Astrocyte of the hippocampus (primary cell): ENCODE measurements around the gene MAST4.

ENCODE experiments used
- DNase-seq: peaks from one replicate; pipeline ENCODE4 v3.0.0; 2011; ENCODE audit warnings: low read depth, low spot score

MAST4 gene

GRCh38 chr5:67206461-67206860 is 610.3 kb downstream of the MAST4 start:
- no peak for DNase-seq

DNA sequence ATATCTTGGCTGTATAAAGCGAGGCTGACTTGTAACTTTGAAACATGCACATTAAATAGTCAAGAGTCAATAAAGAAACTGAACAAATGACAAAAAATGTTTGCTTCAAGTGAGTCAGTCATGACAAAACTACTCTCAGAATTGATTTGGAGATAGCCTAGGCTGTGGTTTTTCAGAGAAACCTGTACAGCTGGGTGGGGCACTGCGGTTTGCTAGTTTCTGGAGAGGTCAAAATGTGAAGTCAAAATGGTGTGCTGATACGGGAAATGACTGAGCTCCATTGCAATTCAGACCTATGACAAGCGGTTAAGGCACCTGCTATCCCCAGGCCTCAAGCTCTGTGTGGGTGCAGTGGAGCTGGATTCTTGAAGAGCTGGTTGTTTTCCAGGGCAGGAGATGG is 610.7 kb downstream of the MAST4 start:
- no peak for DNase-seq

DNA sequence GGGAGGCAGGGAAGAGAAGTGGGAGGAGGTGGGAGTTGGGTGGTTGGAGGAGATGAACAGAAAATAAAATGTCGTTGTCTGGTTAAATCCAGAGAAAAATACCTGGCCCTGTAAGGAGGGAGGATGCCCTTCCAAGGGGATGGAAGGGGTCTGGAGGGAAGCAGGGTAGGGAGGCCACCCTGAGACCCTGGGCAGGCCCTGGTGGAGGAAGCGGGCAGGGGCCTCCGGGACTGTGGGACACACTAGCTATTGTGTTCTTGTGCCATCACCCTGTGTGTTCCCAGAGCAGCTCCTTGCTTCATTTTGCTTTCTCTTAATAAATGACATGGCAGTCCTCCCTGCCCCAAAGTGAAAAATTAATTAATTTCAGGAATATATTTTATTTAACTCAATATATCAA is 612.2 kb downstream of the MAST4 start:
- no peak for DNase-seq

- peak; percentile 90 for DNase-seq
These were observed 613.1 kb downstream of the MAST4 start for GRCh38 chr5:67209141-67209771.

- peak; percentile 71 for DNase-seq
These were observed 615.7 kb downstream of the MAST4 start for GRCh38 chr5:67211926-67212325.

GRCh38 chr5:67214036-67214435 is 617.8 kb downstream of the MAST4 start:
- no peak for DNase-seq

DNA sequence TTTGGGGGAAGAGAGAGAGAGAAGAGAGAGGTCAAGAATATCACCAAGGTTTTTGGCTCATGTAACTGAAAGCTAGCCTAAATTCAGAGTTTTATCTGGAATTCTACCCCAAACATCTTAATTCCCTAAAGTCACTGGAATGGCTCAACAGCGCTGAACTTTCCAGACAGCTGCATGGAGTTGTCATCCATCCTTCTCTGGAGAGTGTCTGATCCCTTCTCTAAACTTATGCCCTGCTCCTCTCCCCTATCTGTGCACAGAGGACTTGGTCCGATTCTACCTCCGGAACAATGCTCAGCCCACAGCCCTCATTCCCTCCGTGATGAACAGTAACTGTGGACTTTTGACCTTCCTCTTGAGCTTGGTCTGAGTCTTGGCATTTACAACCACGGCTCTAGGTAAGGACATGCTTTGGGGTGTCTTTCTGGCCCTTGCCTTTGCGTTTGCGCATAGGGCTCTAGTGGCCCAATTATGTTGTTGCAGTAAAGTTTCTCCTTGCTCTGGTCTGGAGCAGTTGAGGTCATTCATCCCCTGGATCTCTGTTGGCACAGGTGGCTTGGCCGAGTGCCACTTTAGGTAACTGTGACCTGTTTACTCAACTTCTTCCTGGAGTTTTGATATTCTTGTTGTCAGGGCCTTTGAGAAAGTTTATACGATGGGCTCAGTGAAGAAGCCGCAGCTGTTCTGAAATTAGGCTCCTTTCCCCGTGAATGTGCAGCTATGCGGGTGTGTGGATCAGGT is 618.7 kb downstream of the MAST4 start:
- DNase-seq = no peak

- peak; percentile 20 for DNase-seq
These were observed 619.6 kb downstream of the MAST4 start for GRCh38 chr5:67215519-67216471.

DNA sequence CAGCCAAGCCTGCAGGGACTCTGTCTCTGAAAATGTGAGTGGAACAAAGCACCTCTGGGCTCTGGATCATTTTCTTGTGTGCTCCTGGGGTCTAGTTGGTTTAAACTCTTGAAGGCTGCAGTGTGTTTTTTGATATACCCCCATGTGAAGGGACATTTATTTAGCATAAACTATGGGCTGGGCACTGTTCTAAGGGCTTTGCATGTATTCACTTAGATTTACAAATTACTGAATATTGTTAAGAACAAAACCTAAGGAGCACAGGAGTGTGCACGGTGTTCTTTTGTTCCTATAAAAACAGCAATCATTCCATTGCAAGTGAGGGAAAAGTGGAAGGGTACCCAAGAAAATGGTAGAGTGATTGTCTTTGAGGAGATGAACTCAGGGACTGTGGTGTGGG is 620.4 kb downstream of the MAST4 start:
- DNase-seq = no peak
